ENCODE data around the gene TBCCD1.

TBCCD1 gene

DNA sequence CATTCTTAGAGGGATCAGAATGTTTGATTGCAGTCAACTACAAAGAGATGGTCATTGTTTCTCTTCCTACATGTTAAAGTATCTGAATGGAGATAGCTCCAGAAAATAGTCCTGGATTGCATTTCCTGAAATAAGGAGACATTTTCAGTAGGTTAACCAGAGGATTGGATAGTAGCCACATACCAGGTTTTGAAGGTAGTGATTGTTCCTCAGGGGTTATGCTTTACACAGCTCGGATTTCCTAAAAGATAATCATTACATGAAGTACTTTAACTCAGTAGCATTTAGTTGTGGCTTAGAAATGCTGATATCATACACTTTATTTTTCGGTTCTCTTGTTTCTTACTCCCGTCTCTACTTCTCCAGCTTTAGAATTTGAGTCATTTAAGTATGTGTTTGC is 13.6 kb upstream of the TBCCD1 start:
- Histone ChIP-seq H3K27ac (no peak overlapping the region), H4K20me1 (ENCODE audit: insufficient read depth) (no peaks in the 10 kb centered on the region), H3K4me3 (IDR thresholded peaks at IDR 0.05; ENCODE audit: insufficient read depth, low read depth, low read length) (no peak overlapping the region), H3K9ac (no peak overlapping the region), H3K36me3 (ENCODE audit: insufficient read depth) (peaks cover 5% of the 10 kb centered on the region; the same call in 1 of the 2 replicates), H3K4me2 (no peak overlapping the region), H3K4me1 (ENCODE audit: low read depth, poor library complexity, severe bottlenecking) (no peaks in the 10 kb centered on the region), H2AFZ (ENCODE audit: low read depth) (no peak overlapping the region), H3K79me2 (ENCODE audit: insufficient read depth, low read depth) (no peaks in the 10 kb centered on the region; the same call in 1 of the 2 replicates), H3K27me3 (ENCODE audit: insufficient read depth, low read depth) (no peaks in the 10 kb centered on the region)
- TF ChIP-seq, protein P1, sequence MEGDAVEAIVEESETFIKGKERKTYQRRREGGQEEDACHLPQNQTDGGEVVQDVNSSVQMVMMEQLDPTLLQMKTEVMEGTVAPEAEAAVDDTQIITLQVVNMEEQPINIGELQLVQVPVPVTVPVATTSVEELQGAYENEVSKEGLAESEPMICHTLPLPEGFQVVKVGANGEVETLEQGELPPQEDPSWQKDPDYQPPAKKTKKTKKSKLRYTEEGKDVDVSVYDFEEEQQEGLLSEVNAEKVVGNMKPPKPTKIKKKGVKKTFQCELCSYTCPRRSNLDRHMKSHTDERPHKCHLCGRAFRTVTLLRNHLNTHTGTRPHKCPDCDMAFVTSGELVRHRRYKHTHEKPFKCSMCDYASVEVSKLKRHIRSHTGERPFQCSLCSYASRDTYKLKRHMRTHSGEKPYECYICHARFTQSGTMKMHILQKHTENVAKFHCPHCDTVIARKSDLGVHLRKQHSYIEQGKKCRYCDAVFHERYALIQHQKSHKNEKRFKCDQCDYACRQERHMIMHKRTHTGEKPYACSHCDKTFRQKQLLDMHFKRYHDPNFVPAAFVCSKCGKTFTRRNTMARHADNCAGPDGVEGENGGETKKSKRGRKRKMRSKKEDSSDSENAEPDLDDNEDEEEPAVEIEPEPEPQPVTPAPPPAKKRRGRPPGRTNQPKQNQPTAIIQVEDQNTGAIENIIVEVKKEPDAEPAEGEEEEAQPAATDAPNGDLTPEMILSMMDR (conservative IDR thresholded peaks at IDR 0.05; ENCODE audit: low read depth, low read length), result no peak

DNA sequence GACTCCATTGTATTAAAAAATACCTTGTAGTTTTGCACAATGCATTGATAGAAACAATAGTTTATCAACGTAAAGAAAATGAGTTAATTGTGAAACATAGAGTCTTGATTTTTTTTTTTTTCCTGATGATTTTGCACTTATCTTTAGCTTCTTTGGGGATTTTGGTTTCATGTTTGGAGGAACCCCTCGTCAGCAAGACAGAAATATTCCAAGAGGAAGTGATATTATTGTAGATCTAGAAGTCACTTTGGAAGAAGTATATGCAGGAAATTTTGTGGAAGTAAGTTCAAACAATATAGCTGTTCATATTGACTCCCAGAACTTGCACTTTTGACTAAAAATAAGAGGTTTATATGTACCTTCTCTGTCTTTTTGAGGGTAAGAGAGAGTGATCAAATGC is 10.4 kb upstream of the TBCCD1 start:
- no peak overlapping the region for H3K4me3 ChIP-seq (IDR thresholded peaks at IDR 0.05; ENCODE audit: insufficient read depth, low read depth, low read length)
- H3K36me3 ChIP-seq (ENCODE audit: insufficient read depth), result peaks cover 13% of the 10 kb centered on the region; the same call in 1 of the 2 replicates
- no peak overlapping the region for H3K27ac ChIP-seq
- H3K4me1 ChIP-seq (ENCODE audit: low read depth, poor library complexity, severe bottlenecking), result peaks cover 13% of the 10 kb centered on the region
- no peak overlapping the region for H3K9ac ChIP-seq
- H3K27me3 ChIP-seq (ENCODE audit: insufficient read depth, low read depth), result no peaks in the 10 kb centered on the region
- H2AFZ ChIP-seq (ENCODE audit: low read depth), result no peak overlapping the region
- H4K20me1 ChIP-seq (ENCODE audit: insufficient read depth), result no peaks in the 10 kb centered on the region
- H3K79me2 ChIP-seq (ENCODE audit: insufficient read depth, low read depth), result peaks cover 21% of the 10 kb centered on the region
- TF ChIP-seq, protein P1 (conservative IDR thresholded peaks at IDR 0.05; ENCODE audit: low read depth, low read length), result no peak
- no peak overlapping the region for H3K4me2 ChIP-seq

DNA sequence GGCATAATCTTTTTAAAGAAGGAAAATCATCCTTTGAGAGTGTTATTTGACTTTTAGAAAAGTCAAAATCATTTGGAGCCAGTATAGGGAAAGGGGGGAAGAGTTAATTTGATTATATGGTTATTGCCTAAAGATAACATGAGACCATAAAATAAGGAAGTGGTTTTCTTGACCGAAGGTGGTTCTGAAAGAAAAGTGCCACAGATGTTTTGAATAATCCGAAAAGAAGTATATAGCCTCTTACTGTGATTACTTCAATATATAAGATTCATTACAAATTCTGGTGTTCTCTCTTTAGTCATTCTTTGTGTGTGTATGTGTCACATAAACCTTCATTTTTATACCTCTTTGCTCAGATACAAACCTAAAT is 4.5 kb upstream of the TBCCD1 start:
- H3K27ac ChIP-seq, result no peak overlapping the region

DNA sequence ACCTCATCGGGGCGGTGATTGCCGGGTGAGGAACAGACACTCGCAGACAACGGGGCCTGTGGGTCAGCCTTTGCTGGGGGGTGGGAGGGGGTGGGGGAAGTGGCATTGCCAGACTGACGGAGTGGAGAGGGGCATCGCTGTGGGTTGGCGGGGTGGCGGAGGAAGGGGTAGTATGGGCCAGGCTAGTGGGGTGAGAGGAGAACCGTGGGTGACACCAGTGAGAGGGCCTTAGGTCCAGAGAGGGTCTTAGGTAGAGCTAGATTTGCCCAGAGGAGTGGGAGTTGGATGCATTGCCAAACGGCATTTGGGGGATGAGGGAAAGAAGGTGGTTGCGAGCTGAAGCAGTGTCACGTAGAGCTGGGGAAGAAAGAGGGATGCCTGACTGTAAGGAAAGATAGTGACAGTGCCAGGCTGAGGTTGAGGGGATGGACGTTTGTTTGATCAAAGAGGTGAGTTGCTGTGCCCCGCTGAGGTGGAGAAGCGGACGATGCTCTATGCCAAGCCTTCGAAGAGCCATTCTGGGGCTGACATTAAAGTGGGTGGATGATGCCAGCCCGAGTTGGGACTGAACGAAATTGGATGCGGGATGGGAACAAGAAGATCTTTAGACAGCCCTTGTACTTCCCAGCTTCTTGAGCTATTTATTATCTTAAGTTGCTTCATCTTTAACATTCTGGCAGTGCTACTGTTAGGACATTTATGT is 4.0 kb upstream of the TBCCD1 start:
- Histone ChIP-seq H4K20me1 (ENCODE audit: insufficient read depth) (no peaks in the 10 kb centered on the region), H3K36me3 (ENCODE audit: insufficient read depth) (peaks cover 13% of the 10 kb centered on the region; the same call in 1 of the 2 replicates), H3K27me3 (ENCODE audit: insufficient read depth, low read depth) (no peaks in the 10 kb centered on the region), H3K4me2 (peak overlapping the region; percentile 97), H3K4me1 (ENCODE audit: low read depth, poor library complexity, severe bottlenecking) (peaks cover 39% of the 10 kb centered on the region), H2AFZ (ENCODE audit: low read depth) (peak overlapping the region; percentile 69), H3K79me2 (ENCODE audit: insufficient read depth, low read depth) (peaks cover 49% of the 10 kb centered on the region), H3K9ac (peak overlapping the region; percentile 97), H3K27ac (peak overlapping the region; percentile 87), H3K4me3 (IDR thresholded peaks at IDR 0.05; ENCODE audit: insufficient read depth, low read depth, low read length) (peak overlapping the region; percentile 78)
- TF ChIP-seq, protein P1 (conservative IDR thresholded peaks at IDR 0.05; ENCODE audit: low read depth, low read length), result no peak

More for the DNA sequence above, 4.5 kb upstream of the TBCCD1 start:
- Histone ChIP-seq H3K4me2 (peak overlapping the region; percentile 97), H3K79me2 (ENCODE audit: insufficient read depth, low read depth) (peaks cover 49% of the 10 kb centered on the region), H3K36me3 (ENCODE audit: insufficient read depth) (peaks cover 13% of the 10 kb centered on the region; the same call in 1 of the 2 replicates), H3K27me3 (ENCODE audit: insufficient read depth, low read depth) (no peaks in the 10 kb centered on the region), H3K4me1 (ENCODE audit: low read depth, poor library complexity, severe bottlenecking) (peaks cover 37% of the 10 kb centered on the region), H2AFZ (ENCODE audit: low read depth) (no peak overlapping the region), H4K20me1 (ENCODE audit: insufficient read depth) (no peaks in the 10 kb centered on the region), H3K4me3 (IDR thresholded peaks at IDR 0.05; ENCODE audit: insufficient read depth, low read depth, low read length) (no peak overlapping the region), H3K9ac (peak overlapping the region; percentile 97; the same call in 1 of the 2 replicates)
- TF ChIP-seq, protein P1 (conservative IDR thresholded peaks at IDR 0.05; ENCODE audit: low read depth, low read length), result no peak

All from KMS-11 (cell line).